GM23338 (cell line): ENCODE measurements around the gene FYB2.

Source experiments
- CREB1 ChIP-seq: fragments of 250-450 bp; sonication (Bioruptor Pico); IDR thresholded peaks from 2 replicates; pipeline ENCODE4 v1.5.0; 2020; ENCODE audit warnings: low read depth, mild to moderate bottlenecking, moderate library complexity
- CTCF ChIP-seq, 2 experiments: fragments of 200-600 bp in 1 of 2; sonication (generic) in 1 of 2; conservative IDR thresholded peaks; 2 replicates each; pipeline versions ENCODE4 v1.5.1 to v1.6.1; 2016 to 2017; ENCODE audit warnings: antibody characterized with exemption in 2 of 2, low read depth in 2 of 2, mild to moderate bottlenecking in 2 of 2, moderate library complexity in 1 of 2
- ETS1 ChIP-seq: IDR thresholded peaks from 2 replicates; pipeline ENCODE4 v1.6.1; 2016; ENCODE audit warnings: antibody characterized with exemption
- EZH2 ChIP-seq: fragments of 200-600 bp; sonication (generic); IDR thresholded peaks from one replicate; pipeline ENCODE4 v1.8.0; 2017; ENCODE audit warnings: antibody characterized with exemption, mild to moderate bottlenecking, low read depth; ENCODE audit not compliant: unreplicated experiment
- EZH2phosphoT487 ChIP-seq: fragments of 200-600 bp; sonication (generic); IDR thresholded peaks from one replicate; pipeline ENCODE4 v1.8.1; 2018; ENCODE audit warnings: antibody characterized with exemption; ENCODE audit not compliant: unreplicated experiment
- JUNB ChIP-seq: IDR thresholded peaks from one replicate; pipeline ENCODE4 v1.6.1; 2016; ENCODE audit warnings: antibody characterized with exemption; ENCODE audit not compliant: unreplicated experiment
- POLR2AphosphoS5 ChIP-seq: IDR thresholded peaks from 2 replicates; pipeline ENCODE4 v1.6.1; 2016; ENCODE audit warnings: antibody characterized with exemption, low read depth
- REST ChIP-seq: IDR thresholded peaks from one replicate; pipeline ENCODE4 v1.6.1; 2018; ENCODE audit warnings: antibody characterized with exemption; ENCODE audit not compliant: unreplicated experiment
- STAT1 ChIP-seq: IDR thresholded peaks from one replicate; pipeline ENCODE4 v1.6.1; 2016; ENCODE audit warnings: antibody characterized with exemption; ENCODE audit not compliant: unreplicated experiment
- ZNF331 ChIP-seq: fragments of 250-450 bp; sonication (Bioruptor Pico); IDR thresholded peaks from 2 replicates; pipeline ENCODE4 v1.5.0; 2020; ENCODE audit warnings: low read depth, mild to moderate bottlenecking, moderate library complexity

- TF ChIP-seq CTCF (conservative IDR thresholded peaks at IDR 0.05; ENCODE audit: low read depth in 2 of 2) = peak in 1 of 2 experiments; percentile 33; a peak in 2 of 4 replicates
- no peak for TF ChIP-seq REST
- no peak for TF ChIP-seq POLR2AphosphoS5
- no peak for TF ChIP-seq EZH2
- TF ChIP-seq JUNB = no peak
- TF ChIP-seq CREB1 (CRISPR knock-in tag) = no peak
- no peak for TF ChIP-seq EZH2phosphoT487
- TF ChIP-seq ZNF331 = no peak
- TF ChIP-seq ETS1 = no peak
- TF ChIP-seq STAT1 = no peak
Observed at GRCh38 chr1:56834137-56834900, 15.1 kb upstream of the FYB2 start.
